HepG2 (cell line): ENCODE data around the gene FBLN7. TPM values are rescaled to one million over a fixed set of nuclear protein-coding genes. Genes with fewer than 3 reads are reported as not detected.

Source experiments
- BRF2 ChIP-seq: sonication (generic); formaldehyde crosslinking; IDR thresholded peaks from 2 replicates; pipeline ENCODE4 v1.8.1; 2022; ENCODE audit warnings: mild to moderate bottlenecking, missing genetic modification reagents
- CREB1 ChIP-seq, 2 experiments: fragments of 450-650 bp in 1 of 2; IDR thresholded peaks; 2 replicates each; pipeline ENCODE4 v1.6.1; 2016 to 2017; ENCODE audit warnings: control low read depth in 1 of 2, mild to moderate bottlenecking in 1 of 2, missing compliant biosample characterization in 1 of 2, missing genetic modification characterization in 1 of 2
- HDAC2 ChIP-seq: sonication (generic); formaldehyde crosslinking; IDR thresholded peaks from 2 replicates; pipeline ENCODE4 v1.4.0; 2020; ENCODE audit warnings: missing genetic modification reagents
- KLF12 ChIP-seq: sonication (generic); formaldehyde crosslinking; IDR thresholded peaks from 2 replicates; pipeline ENCODE4 v1.4.0; 2020; ENCODE audit warnings: missing genetic modification reagents, borderline replicate concordance
- KLF16 ChIP-seq, 2 experiments: sonication (generic) in 1 of 2; formaldehyde crosslinking in 1 of 2; IDR thresholded peaks; 2 replicates each; pipeline versions ENCODE4 v1.6.1 to v1.8.0; 2016 to 2023; ENCODE audit warnings: missing genetic modification reagents in 2 of 2, missing compliant biosample characterization in 1 of 2
- MEIS2 ChIP-seq: sonication (generic); formaldehyde crosslinking; IDR thresholded peaks from 2 replicates; pipeline ENCODE4 v1.9.0; 2021; ENCODE audit warnings: mild to moderate bottlenecking, missing genetic modification reagents
- NR3C1 ChIP-seq: sonication (generic); formaldehyde crosslinking; IDR thresholded peaks from 2 replicates; pipeline ENCODE4 v1.4.0; 2020; ENCODE audit warnings: missing genetic modification reagents
- PITX1 ChIP-seq: sonication (generic); formaldehyde crosslinking; IDR thresholded peaks from 2 replicates; pipeline ENCODE4 v1.5.1; 2020; ENCODE audit warnings: mild to moderate bottlenecking, missing genetic modification reagents
- THYN1 ChIP-seq: sonication (generic); formaldehyde crosslinking; IDR thresholded peaks from 2 replicates; pipeline ENCODE4 v1.8.1; 2023; ENCODE audit warnings: low read depth, mild to moderate bottlenecking, moderate library complexity, missing genetic modification reagents, borderline replicate concordance
- TP53 ChIP-seq: sonication (generic); formaldehyde crosslinking; conservative IDR thresholded peaks from 2 replicates; pipeline ENCODE4 v1.4.0; 2020; ENCODE audit warnings: missing genetic modification reagents
- ZC3H4 ChIP-seq: sonication (generic); formaldehyde crosslinking; IDR thresholded peaks from 2 replicates; pipeline ENCODE4 v1.4.0; 2020; ENCODE audit warnings: missing genetic modification reagents, borderline replicate concordance
- ZNF121 ChIP-seq: sonication (generic); formaldehyde crosslinking; IDR thresholded peaks from 2 replicates; pipeline ENCODE4 v1.5.0; 2020; ENCODE audit warnings: mild to moderate bottlenecking, missing genetic modification reagents
- ZNF605 ChIP-seq: sonication (generic); formaldehyde crosslinking; IDR thresholded peaks from 2 replicates; pipeline ENCODE4 v1.8.0; 2022; ENCODE audit warnings: mild to moderate bottlenecking, missing genetic modification reagents
- polyA plus RNA-seq, 8 experiments: library from polyadenylated mRNA; depleted of rRNA in 3 of 8; stranded (reverse) in 7 of 8; unstranded in 1 of 8; fragments of >200 nt; fragmentation: Illumina TruSeq in 4 of 8; extraction: Trizol in 4 of 8; gene quantifications; 2 replicates each; pipeline versions ENCODE4 v1.2.1 to v1.2.3, GENCODE V29; 2011 to 2016; ENCODE audit warnings: low read depth in 4 of 8, missing spikeins in 1 of 8, mixed read lengths in 1 of 8; ENCODE audit not compliant: insufficient read depth in 1 of 8
- total RNA-seq, 5 experiments: library from RNA; depleted of rRNA; stranded (reverse); fragments of >200 nt; fragmentation: Illumina TruSeq; extraction: Trizol; gene quantifications; 2 replicates each; pipeline ENCODE4 v1.2.3, GENCODE V29; 2016; ENCODE audit warnings: low read depth in 1 of 5
- TF ChIP-seq, protein P1 (sequence below): sonication (generic); formaldehyde crosslinking; IDR thresholded peaks from 2 replicates; pipeline ENCODE4 v1.4.0; 2020; ENCODE audit warnings: mild to moderate bottlenecking, missing genetic modification reagents
- TF ChIP-seq, protein P2 (sequence below): sonication (generic); formaldehyde crosslinking; IDR thresholded peaks from 2 replicates; pipeline ENCODE4 v1.5.0; 2020; ENCODE audit warnings: mild to moderate bottlenecking, missing genetic modification reagents, moderate library complexity
- TF ChIP-seq, protein P3 (sequence below): sonication (generic); formaldehyde crosslinking; IDR thresholded peaks from 2 replicates; pipeline ENCODE4 v1.9.0; 2021; ENCODE audit warnings: missing genetic modification reagents, borderline replicate concordance
- TF ChIP-seq, protein P4 (sequence below): sonication (generic); formaldehyde crosslinking; IDR thresholded peaks from 2 replicates; pipeline ENCODE4 v1.5.1; 2020; ENCODE audit warnings: mild to moderate bottlenecking, moderate library complexity, missing genetic modification reagents
- TF ChIP-seq, protein P5 (sequence below): sonication (generic); formaldehyde crosslinking; conservative IDR thresholded peaks from 2 replicates; pipeline ENCODE4 v1.8.1; 2023; ENCODE audit warnings: missing genetic modification reagents
- TF ChIP-seq, protein P6 (sequence below): IDR thresholded peaks from 2 replicates; pipeline ENCODE4 v1.6.1; 2016; ENCODE audit warnings: low read depth, control low read depth

The FBLN7 gene
- total and polyA plus RNA-seq, 2 of the 13 experiments (the other 11 are each of a cell fraction or from before 2014, with no cell fraction given), result 1.4 to 2.3 TPM

GRCh38 chr2:112137516-112138158, 548 bp upstream of the FBLN7 start (continued):
- TF ChIP-seq CREB1 (IDR thresholded peaks at IDR 0.05), result no peak
- no peak for TF ChIP-seq CREB1 (CRISPR knock-in tag; IDR thresholded peaks at IDR 0.05)
- TF ChIP-seq PITX1 (CRISPR knock-in tag), result peak; percentile 14; the same call in 1 of the 2 replicates
- TF ChIP-seq, protein P1, sequence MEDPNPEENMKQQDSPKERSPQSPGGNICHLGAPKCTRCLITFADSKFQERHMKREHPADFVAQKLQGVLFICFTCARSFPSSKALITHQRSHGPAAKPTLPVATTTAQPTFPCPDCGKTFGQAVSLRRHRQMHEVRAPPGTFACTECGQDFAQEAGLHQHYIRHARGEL (CRISPR knock-in tag), result 0 out of 2 replicates have a peak, but pooled peaks have one; percentile 25
- TF ChIP-seq KLF12 (CRISPR knock-in tag), result no peak
- TF ChIP-seq, protein P2, sequence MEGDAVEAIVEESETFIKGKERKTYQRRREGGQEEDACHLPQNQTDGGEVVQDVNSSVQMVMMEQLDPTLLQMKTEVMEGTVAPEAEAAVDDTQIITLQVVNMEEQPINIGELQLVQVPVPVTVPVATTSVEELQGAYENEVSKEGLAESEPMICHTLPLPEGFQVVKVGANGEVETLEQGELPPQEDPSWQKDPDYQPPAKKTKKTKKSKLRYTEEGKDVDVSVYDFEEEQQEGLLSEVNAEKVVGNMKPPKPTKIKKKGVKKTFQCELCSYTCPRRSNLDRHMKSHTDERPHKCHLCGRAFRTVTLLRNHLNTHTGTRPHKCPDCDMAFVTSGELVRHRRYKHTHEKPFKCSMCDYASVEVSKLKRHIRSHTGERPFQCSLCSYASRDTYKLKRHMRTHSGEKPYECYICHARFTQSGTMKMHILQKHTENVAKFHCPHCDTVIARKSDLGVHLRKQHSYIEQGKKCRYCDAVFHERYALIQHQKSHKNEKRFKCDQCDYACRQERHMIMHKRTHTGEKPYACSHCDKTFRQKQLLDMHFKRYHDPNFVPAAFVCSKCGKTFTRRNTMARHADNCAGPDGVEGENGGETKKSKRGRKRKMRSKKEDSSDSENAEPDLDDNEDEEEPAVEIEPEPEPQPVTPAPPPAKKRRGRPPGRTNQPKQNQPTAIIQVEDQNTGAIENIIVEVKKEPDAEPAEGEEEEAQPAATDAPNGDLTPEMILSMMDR, result no peak
- TF ChIP-seq, protein P3, sequence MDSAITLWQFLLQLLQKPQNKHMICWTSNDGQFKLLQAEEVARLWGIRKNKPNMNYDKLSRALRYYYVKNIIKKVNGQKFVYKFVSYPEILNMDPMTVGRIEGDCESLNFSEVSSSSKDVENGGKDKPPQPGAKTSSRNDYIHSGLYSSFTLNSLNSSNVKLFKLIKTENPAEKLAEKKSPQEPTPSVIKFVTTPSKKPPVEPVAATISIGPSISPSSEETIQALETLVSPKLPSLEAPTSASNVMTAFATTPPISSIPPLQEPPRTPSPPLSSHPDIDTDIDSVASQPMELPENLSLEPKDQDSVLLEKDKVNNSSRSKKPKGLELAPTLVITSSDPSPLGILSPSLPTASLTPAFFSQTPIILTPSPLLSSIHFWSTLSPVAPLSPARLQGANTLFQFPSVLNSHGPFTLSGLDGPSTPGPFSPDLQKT (CRISPR knock-in tag), result no peak
- TF ChIP-seq HDAC2, result peak; percentile 48
- TF ChIP-seq, protein P4, sequence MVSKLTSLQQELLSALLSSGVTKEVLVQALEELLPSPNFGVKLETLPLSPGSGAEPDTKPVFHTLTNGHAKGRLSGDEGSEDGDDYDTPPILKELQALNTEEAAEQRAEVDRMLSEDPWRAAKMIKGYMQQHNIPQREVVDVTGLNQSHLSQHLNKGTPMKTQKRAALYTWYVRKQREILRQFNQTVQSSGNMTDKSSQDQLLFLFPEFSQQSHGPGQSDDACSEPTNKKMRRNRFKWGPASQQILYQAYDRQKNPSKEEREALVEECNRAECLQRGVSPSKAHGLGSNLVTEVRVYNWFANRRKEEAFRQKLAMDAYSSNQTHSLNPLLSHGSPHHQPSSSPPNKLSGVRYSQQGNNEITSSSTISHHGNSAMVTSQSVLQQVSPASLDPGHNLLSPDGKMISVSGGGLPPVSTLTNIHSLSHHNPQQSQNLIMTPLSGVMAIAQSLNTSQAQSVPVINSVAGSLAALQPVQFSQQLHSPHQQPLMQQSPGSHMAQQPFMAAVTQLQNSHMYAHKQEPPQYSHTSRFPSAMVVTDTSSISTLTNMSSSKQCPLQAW (CRISPR knock-in tag), result 0 out of 2 replicates have a peak, but pooled peaks have one; percentile 16
- no peak for TF ChIP-seq BRF2
- TF ChIP-seq MEIS2 (CRISPR knock-in tag), result no peak
- TF ChIP-seq, protein P5, sequence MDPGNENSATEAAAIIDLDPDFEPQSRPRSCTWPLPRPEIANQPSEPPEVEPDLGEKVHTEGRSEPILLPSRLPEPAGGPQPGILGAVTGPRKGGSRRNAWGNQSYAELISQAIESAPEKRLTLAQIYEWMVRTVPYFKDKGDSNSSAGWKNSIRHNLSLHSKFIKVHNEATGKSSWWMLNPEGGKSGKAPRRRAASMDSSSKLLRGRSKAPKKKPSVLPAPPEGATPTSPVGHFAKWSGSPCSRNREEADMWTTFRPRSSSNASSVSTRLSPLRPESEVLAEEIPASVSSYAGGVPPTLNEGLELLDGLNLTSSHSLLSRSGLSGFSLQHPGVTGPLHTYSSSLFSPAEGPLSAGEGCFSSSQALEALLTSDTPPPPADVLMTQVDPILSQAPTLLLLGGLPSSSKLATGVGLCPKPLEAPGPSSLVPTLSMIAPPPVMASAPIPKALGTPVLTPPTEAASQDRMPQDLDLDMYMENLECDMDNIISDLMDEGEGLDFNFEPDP, result 0 out of 2 replicates have a peak, but pooled peaks have one; percentile 85
- TF ChIP-seq TP53 (CRISPR knock-in tag), result no peak
- no peak for TF ChIP-seq THYN1 (CRISPR knock-in tag)
- TF ChIP-seq ZNF605 (CRISPR knock-in tag), result peak; percentile 10; the same call in 1 of the 2 replicates
- no peak for TF ChIP-seq NR3C1 (CRISPR knock-in tag)
- TF ChIP-seq KLF16 (CRISPR knock-in tag; IDR thresholded peaks at IDR 0.05), result no peak
- TF ChIP-seq ZC3H4 (CRISPR knock-in tag), result no peak
- TF ChIP-seq ZNF121 (CRISPR knock-in tag), result no peak
- TF ChIP-seq, protein P6, sequence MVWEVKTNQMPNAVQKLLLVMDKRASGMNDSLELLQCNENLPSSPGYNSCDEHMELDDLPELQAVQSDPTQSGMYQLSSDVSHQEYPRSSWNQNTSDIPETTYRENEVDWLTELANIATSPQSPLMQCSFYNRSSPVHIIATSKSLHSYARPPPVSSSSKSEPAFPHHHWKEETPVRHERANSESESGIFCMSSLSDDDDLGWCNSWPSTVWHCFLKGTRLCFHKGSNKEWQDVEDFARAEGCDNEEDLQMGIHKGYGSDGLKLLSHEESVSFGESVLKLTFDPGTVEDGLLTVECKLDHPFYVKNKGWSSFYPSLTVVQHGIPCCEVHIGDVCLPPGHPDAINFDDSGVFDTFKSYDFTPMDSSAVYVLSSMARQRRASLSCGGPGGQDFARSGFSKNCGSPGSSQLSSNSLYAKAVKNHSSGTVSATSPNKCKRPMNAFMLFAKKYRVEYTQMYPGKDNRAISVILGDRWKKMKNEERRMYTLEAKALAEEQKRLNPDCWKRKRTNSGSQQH, result no peak
